Measurements from ENCODE around the gene SPARCL1.

SPARCL1 gene

DNA sequence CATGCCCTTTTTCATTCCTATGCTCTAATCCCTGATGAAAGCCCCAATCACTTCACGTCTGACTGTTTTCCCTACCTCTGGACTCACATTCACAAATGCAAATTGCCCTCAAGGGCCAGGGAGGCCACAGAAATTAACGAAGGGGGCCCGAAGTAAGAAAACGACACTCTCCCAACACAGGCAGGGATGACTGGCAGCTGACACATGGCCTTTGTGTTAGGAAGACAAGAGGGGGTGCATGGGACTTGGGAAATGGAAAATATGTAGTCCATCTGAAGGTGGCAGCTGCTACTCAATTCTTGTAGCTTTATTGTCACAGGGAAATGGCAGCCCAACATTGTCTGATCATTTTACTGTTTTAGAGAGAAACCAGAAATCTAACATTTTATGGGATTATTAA, 12.3 kb upstream of the SPARCL1 start:
- DNase-seq (ENCODE audit: low read depth, low spot score) = no peak

DNA sequence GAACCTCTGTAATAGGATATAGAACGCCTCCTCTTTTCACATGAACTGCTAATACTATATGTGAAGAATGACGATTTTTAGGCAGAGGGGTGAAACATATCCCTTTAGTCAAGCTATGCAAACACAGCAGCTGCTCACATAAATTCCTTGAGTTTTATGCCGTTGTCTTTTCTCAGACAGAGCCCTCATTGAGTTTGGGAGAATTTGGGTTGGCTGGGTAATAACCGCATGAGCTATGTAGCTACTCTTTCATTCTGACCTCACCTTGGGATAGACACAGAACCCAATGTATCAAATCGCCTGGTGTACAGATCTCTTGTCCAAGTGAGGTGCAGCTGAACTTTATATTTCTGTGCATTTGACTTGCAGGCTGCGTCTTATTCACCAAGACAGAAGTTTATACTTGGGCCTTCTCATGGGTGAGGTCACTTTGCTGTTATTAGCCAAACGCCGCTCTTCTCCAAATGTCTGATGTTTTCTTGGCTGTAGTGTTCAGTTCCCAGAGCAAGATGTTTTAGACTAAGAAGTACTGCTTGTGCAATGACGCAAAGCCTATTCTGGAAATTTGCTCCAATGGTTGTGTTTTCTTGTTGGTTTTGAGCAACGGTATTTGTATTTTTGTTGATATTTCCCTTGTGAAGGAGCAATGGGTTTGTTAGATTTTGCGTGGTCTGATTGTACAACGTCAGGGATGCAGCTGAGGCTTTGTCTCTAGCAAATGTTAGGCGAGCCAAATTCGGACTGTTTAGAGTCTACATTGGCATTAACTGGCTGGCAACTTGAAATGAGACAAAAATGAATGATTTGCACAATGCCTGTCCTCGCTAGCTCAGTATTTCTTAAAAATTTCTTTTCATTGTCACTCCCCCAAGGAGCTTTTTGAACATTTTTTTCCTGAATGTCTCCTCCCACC, 11.2 kb upstream of the SPARCL1 start:
- DNase-seq (ENCODE audit: low read depth, low spot score) = no peak

DNA sequence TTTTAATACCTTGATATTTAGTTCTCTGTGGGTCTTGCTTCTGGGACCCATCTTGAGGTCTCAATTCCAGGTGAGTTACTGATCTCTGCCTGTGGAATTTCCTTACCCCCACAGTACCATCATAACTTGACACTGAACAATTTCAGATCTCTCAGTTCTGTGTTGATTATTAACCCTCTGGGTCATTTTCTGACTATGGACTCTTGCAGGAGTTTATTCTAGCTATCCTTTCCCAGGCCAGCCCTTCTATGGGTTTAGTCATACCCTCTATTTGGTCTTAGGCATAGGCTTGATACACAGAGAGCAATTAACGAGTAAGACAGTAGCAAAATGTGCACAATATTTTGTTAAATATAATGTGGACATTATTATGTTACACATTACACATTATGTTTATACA, 3.7 kb upstream of the SPARCL1 start:
- DNase-seq (ENCODE audit: low read depth, low spot score) = no peak

DNA sequence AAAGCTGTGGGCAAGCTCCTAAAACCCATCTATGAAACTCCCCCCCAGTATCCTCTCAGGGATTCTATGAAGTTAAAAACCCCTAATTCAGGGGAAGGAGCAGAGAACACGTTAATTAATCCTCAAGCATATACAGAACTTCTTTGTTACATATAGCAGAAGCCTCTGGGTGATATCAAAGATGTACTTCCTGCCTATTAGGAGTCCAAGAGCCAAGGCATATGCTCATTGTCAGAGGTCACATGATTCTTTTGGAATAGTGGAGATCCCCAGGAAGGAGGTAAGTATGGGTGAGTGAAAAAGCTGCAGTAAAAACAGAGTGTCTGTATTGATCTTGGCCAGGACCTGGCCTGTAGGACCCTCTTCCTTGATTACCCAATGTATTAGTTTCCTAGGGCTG, 2.9 kb upstream of the SPARCL1 start:
- DNase-seq (ENCODE audit: low read depth, low spot score) = no peak

DNA sequence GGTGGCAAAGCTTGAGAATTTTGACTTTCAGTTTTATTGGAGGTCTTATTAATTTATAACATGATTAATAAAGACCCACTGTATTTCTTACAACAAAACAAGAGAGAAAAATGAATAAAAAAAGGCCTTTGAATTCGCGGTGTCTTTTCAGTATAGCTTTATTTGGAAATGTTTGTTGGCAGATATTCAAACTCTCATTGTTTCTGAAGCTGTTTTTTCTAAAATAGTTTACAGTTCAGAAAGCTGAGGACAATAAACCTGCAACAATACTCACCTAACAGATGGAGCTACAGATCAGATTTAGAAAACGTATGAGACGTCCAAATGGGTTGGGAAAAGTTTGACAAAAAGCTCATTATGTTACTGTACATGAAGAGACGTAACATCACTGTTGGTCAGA, 2.4 kb upstream of the SPARCL1 start:
- no peak for DNase-seq (ENCODE audit: low read depth, low spot score)

DNA sequence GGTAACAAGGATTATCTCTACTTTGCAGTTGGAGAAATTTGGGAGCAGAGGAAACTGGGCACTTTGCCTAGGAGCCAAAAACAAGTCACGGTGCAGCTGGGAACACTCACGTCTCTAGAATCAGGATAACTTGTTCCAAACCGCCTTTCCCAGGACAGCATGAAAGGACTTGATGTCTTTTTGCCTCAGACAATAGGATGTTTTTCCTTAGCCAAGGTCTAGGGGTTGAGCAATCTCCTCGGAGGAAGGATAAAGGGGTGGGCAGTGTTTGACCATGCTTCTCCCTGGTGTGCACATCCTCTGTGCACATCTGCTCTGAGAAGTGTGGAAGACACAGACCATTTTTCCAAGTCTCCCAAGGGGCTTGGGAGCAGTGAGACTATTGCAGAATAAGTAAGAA, 1.7 kb upstream of the SPARCL1 start:
- DNase-seq (ENCODE audit: low read depth, low spot score) = no peak

DNA sequence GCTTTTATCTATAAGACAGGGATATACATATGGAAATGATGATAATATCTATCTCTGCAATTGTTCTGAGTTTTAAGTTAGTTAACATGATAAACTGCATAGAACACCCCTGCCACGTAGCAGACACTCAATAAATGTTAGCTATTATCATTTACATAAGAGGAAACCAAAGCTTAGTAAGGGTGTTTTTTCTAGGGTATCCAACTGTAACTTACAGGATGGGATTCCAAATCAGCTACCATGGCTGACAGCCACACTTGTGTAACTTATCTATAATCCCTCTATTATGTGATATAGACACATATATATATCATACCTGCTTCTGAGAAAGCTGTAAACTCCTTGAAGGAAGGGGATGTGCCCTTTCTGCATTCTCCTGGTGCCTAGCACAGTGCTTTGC, 1.1 kb upstream of the SPARCL1 start:
- no peak for DNase-seq (ENCODE audit: low read depth, low spot score)

DNA sequence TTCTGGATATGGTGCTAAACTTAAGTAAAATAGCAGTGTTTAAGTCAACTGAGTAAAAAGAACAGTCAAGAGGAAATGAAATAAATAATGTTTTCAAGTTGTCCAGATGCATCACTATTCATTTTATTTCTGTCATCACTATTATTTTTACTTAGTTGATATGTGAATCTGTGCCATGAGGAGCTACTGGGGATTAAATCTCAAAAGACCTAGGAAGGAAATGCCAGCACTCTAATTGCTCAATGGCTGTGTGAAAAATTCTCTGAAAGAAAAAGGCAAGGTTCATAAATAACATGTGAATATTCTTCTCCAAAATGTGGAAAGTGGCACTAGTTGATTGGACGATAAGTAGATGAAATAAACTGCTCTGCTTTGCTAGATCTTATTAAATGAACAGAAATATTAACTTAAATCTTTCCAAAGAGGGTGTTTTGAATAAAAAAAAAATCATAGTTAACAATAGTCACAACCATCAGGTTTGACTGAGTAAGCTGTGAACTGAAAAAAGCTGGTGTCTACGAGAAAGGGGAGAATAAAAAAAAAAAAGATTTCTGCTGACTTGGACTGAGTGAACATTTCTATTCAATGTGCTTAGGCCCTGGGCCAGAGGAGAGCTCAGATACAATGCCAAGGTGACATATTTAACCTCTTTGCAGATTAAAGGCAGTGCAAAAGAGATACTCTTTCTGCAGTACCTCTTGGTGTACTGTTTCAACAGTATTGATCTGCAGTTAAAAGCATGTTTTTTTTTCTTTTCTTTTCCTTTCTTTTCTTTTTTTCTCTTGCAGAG, 1.6 kb downstream of the SPARCL1 start:
- no peak for DNase-seq (ENCODE audit: low read depth, low spot score)

DNA sequence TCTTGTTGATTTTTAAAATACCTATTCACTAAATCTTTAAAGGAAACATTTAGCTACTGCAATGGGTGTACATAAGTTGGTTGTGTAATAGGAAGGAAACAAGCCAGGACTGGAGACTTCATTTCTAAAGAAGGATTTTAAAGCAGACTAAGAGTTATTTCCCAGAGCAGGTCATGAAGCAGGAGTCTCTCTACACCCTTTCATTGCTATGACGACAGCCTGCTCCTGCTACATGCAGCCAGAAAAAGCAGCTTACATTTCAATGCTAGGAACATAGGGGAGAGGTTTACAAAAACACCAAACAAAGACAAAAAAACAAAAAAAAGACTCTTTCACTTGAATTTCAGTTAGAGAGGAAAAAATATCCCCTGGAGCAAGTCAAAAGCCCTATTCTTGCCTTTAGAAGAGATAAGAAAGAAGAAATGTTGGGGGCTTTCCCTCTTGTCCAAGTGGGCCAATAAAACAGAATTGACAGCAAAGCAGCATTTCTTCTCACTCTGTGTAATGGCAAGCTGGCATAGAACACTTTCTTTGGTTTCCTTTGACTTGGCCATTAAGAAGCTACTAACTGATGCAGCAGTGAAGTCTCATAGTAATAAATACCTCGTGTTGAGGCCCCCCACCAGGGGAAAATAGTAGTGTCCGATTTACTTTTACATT, 3.4 kb downstream of the SPARCL1 start:
- DNase-seq (ENCODE audit: low read depth, low spot score) = no peak

DNA sequence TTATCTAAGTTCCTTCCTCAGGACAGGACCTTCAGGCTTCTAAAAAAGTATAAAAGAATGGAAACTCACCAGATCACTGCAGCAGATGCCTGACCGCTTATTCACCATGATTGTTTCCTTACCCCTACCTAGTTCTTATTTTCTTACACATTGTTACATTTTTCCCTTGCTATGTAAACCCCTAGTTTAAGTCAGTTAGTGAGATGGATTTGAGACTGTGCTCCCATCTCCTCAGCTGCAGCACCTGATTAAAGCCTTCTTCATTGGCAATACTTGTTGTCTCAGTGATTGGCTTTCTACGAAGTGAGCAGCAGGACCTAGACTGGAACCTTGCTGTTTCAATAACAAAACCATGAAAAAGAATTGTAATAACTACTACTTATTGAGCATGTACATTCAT, 4.7 kb downstream of the SPARCL1 start:
- DNase-seq (ENCODE audit: low read depth, low spot score) = no peak

DNA sequence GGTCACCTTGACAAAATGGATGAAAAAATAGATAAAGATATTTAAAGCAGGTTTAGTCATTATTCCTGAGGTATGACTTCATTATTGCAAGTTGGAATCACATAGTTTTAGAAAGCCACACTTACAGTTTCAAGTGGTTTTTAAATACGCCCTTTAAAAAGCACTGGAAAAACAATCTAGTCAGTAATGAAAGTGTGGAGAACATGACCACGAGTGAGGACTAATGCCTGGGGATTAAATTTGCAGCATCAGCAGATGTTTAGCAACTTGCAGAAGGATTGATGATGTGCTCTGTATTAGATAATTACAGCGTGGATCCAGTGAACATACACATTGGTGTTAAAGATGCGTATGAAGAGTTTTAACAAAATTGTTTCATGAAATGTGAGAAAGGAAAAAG, 5.9 kb downstream of the SPARCL1 start:
- DNase-seq (ENCODE audit: low read depth, low spot score) = no peak

DNA sequence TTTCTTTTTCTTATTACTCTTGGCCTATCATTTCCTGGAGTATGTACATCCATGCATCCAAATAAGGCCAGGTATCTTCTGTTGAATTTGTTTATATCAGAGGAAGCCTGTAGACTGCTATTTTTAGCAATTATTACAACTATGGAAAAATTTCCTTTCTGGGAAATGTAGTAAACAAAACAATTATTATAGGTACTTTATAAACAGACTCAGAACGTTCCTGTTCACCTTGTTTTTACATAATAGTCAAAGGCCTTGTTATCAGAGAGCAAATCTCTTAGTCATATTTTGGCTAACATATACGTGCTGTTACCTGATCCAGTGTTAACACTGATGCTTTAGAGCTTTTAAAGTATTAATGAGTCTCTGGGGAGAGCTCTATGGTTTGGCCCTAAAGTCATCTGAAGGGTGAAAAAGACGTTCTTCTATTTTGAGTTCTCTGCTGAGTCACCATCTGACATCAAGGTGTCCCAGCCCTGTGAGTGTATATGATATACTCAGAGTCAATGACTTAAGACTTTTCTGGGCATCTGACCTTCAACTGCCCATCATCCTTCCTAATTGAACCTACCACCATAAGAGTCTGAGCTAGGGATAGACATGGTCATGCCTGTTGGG, 7.3 kb downstream of the SPARCL1 start:
- DNase-seq (ENCODE audit: low read depth, low spot score) = no peak

DNA sequence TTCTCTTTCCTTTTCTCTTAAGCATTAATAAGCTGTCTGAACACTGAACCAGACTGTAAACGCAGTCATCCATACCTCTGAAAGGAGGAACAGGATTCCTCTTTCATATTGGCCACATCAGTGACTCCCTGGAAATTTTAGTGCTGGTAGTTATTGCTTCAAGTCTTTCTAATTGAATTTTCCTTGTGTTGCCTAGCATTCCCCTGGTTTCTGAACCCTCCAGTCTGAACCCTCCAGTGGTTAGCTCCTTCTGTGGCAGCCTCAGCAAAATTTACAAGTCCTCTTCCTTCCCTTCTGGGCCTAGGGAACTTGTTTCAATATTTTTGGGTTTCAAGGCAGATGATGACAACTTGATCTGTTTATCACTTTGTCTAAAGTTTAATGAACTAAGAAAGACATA, 7.9 kb downstream of the SPARCL1 start:
- no peak for DNase-seq (ENCODE audit: low read depth, low spot score)

DNA sequence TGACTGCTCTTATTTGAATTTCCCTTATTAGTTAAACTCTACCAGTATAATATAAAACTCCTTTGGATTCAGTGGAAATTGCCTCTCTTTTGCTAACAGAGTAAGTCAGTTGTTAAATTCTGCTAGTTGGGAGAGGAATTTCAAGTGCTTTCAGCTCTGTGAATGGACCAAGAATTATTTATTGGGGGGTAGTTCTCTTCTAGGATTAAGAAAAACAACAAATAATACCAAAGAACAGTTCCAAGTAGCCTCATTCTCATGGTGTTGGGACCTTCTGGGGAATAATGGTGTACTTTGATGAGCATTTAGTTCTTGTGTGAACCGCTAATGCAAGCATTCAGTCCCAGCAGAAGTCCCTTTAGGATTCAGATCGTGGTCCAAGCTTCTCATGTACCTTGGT, 11.6 kb downstream of the SPARCL1 start:
- DNase-seq (ENCODE audit: low read depth, low spot score) = no peak

DNA sequence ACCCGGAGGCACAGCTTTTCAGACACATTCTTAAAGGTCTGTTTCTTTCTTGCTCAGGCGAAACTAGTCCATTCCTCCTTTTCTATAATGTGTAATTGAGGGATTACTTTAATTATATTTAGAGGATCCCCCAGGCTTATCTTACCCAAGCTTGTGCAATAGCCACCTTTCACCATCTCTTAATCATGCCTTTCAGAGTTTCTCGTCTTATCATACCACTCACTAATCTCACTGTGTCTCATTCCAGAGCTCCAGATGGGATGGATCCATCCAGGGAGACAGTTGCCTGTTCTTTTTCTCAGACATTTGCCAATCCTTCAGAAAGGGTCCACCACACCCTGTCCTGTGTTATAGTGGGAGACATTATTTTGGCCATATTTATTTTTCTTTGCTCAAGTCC, 12.5 kb downstream of the SPARCL1 start:
- DNase-seq (ENCODE audit: low read depth, low spot score) = no peak

DNA sequence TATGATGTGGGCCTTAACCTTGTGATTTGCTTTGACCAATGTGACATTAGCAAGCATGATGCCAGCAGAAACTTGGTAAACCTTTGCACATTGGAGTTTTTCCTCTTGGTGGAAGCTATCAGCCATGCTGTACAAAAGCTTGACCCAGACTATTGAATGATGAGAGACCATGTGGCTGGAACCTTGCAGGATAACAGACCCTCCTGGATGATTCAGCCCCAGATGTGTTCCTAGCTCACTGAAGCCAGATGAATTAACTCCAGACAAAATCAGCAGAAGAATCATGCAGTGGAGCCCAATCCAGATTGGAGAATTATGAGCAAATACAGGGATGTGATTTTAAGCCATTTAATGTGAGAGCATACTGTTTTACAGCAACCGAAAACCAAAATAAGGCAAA, 16.8 kb downstream of the SPARCL1 start:
- no peak for DNase-seq (ENCODE audit: low read depth, low spot score)

DNA sequence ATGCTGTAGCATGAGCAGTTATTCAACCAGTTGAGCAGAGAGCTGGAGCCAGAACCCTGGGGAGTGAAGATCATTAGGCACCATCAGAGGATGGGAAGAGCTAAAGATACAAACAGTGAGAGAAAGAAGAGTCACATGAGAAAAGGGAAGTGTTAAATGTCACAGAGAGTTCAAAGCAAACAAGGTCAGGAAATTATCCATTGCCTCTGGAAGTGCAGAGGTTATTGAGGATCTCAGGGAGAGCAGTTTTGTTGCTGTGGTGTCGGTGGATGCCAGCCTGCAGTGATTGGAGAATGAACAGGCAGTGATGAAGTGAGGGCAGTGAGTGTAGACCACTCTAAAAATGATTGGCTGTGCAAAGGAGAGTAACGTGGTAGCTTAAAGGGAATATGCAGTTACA, 17.7 kb downstream of the SPARCL1 start:
- DNase-seq (ENCODE audit: low read depth, low spot score) = no peak

DNA sequence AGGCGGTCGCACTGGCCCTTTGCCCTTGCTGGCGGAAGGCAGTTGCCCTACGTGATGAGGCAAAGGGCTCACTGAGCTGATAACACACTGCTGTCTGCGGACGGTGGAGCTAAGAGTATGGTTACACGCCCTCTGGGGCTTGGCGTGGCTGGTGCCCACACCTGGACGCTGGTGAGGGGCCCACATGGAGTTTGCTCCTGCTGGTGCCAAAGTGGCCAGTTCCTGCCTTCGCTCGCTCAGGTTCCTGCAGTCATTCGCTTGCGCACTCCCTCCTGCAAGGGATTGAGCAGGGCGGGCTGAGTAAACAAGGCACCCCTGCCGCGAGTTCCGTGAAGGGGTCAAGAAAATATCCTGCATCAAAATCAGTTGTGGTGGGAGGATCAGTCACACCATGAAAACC, 18.4 kb downstream of the SPARCL1 start:
- DNase-seq (ENCODE audit: low read depth, low spot score) = no peak

DNA sequence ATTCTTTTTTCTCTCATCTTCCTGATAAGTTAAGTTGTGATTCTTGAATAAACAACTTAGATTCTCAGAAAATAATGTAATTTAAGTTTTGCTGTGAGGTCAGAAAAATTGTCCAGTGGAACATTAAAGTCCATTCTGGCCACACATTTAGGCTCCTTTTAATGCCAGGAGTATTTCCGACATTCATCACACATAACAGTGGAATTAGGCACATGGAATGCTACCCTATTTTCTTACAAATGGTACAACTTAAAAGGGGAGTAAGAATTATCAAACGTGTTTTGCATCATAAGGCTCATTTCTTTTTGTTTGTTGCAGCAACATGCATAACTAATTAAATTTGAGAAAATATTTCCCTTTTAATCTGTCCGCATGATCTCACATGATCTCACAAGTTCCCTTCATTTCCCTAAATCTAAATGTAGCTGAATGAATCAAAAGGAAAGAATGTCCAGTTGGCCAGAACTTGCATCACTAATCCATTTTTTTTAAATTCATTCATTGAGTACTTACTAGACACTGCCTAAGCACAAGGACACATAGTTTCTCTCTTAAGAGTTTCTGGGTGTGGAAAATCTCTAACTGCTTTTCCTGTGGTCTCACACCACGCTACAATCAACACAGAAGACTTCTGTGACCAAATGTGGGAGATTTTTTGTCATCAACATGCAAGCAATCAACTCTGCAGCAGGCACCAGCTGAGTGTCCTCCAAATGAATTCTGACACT, 22.0 kb downstream of the SPARCL1 start:
- DNase-seq (ENCODE audit: low read depth, low spot score) = no peak

DNA sequence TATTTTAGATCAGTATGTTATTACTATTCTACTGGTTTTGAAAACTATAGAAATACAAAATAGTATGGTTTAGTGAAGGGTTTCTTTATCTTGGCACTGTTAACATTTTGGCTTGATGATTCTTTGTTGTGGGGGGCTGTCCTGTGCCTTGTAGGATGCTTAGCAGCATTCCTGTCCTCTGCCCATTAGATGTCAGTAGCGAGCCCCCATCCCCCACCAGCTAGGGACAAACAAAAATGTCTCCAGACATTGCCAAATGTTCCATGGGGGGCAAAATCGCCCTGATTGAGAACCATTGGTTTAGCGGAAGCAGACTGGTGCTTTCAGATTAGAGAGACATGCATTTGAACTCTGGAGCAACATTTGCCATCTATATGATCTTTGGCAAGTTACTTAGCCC, 23.3 kb downstream of the SPARCL1 start:
- DNase-seq (ENCODE audit: low read depth, low spot score) = no peak

DNA sequence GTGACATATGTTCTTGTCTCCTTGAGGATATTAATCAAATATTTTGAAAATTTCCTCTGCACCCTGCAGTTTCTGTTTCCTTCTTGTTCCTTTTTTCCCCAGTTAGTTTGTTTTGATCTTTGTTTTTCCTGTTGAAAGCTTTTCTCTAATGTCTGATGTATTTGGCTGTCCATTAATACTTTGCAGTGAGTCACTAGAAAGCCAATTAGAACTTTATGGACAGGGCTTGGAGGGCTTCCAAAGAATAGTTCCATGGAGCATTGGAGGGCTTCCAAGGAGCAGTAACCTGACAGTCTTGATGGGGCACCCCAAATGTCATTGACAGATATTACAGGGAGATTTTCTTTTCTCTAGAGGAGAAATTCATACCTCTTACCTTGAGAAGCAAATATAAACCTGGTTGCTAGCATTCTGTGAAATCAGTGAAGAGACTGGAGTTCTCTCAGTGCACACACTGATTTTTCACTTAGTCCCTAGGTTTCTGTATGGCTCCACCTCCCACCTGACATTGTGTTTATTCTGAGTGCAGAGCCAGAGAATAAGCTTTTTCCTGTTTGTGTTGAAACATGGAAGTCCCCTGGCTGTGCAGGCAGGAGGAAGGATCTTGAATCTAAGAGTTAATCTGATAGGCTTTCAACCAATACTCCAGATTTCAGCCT, 26.5 kb downstream of the SPARCL1 start:
- DNase-seq (ENCODE audit: low read depth, low spot score) = no peak

Measured in smooth muscle cell of the brain vasculature (primary cell).